ENCODE measurements around the gene PTPRN2. TPM values are rescaled to one million over a fixed set of nuclear protein-coding genes. Genes with fewer than 3 reads are reported as not detected.

PTPRN2 gene
- total RNA-seq, 2 experiments from 2014 or later, result 0.70 TPM; not detected in 1

- no peak for DNase-seq (ENCODE audit: low spot score)
- no peak overlapping the region for H3K4me3 ChIP-seq (ENCODE audit: low read depth, low read length, poor library complexity, severe bottlenecking)
- H3K36me3 ChIP-seq (ENCODE audit: insufficient read depth, low read length), result no peaks in the 10 kb centered on the region
- intact Hi-C loops (cut with micrococcal nuclease; ENCODE audit: unreplicated experiment), result no loop called here
- BruUV-seq (replicated peaks), result no TSS peak
- H4K20me1 ChIP-seq (ENCODE audit: insufficient read depth, low read length), result no peaks in the 10 kb centered on the region
- ChIA-PET POLR2A (no interaction called here), CTCF (ENCODE audit: unreplicated experiment) (no interaction called here)
- H3K9me2 ChIP-seq (ENCODE audit: insufficient read depth, low read length), result no peaks in the 10 kb centered on the region
- H3K9me3 ChIP-seq (ENCODE audit: low read length), result no peaks in the 10 kb centered on the region
- no peak overlapping the region for H3K27ac ChIP-seq (ENCODE audit: low read depth, low read length, poor library complexity, severe bottlenecking)
- no peak overlapping the region for H2AFZ ChIP-seq (ENCODE audit: low read length)
- TF ChIP-seq CTCF (conservative IDR thresholded peaks at IDR 0.05; ENCODE audit: low read length) (no peak), EZH2phosphoT487 (IDR thresholded peaks at IDR 0.05; ENCODE audit: borderline replicate concordance, low read depth, low read length) (no peak)
- H3K79me2 ChIP-seq (ENCODE audit: insufficient read depth, low read depth, low read length), result no peaks in the 10 kb centered on the region
- H3K4me2 ChIP-seq (ENCODE audit: low read length), result no peak overlapping the region
- H3K4me1 ChIP-seq (ENCODE audit: insufficient read depth, low read length, poor library complexity, severe bottlenecking), result no peaks in the 10 kb centered on the region
These were observed 736.9 kb downstream of the PTPRN2 start for GRCh38 chr7:157850481-157851444.

GRCh38 chr7:157849726-157850125, 737.9 kb downstream of the PTPRN2 start:
- CTCF ChIA-PET (ENCODE audit: unreplicated experiment), result no interaction called here
- H3K4me3 ChIP-seq (ENCODE audit: low read depth, low read length, poor library complexity, severe bottlenecking), result no peak overlapping the region
- no peaks in the 10 kb centered on the region for H3K79me2 ChIP-seq (ENCODE audit: insufficient read depth, low read depth, low read length)
- H4K20me1 ChIP-seq (ENCODE audit: insufficient read depth, low read length), result no peaks in the 10 kb centered on the region
- intact Hi-C loops (cut with micrococcal nuclease; ENCODE audit: unreplicated experiment), result no loop called here
- H3K27ac ChIP-seq (ENCODE audit: low read depth, low read length, poor library complexity, severe bottlenecking), result no peak overlapping the region
- no peaks in the 10 kb centered on the region for H3K9me3 ChIP-seq (ENCODE audit: low read length)
- H3K9me2 ChIP-seq (ENCODE audit: insufficient read depth, low read length), result no peaks in the 10 kb centered on the region
- no peak overlapping the region for H3K4me2 ChIP-seq (ENCODE audit: low read length)
- H3K36me3 ChIP-seq (ENCODE audit: insufficient read depth, low read length), result no peaks in the 10 kb centered on the region
- POLR2A ChIA-PET, result no interaction called here
- no peaks in the 10 kb centered on the region for H3K4me1 ChIP-seq (ENCODE audit: insufficient read depth, low read length, poor library complexity, severe bottlenecking)
- DNase-seq (ENCODE audit: low spot score), result no peak
- H2AFZ ChIP-seq (ENCODE audit: low read length), result no peak overlapping the region
- no TSS peak for BruUV-seq (replicated peaks)
- TF ChIP-seq CTCF (conservative IDR thresholded peaks at IDR 0.05; ENCODE audit: low read length) (no peak), EZH2phosphoT487 (IDR thresholded peaks at IDR 0.05; ENCODE audit: borderline replicate concordance, low read depth, low read length) (no peak)

GRCh38 chr7:157849341-157849596, 738.4 kb downstream of the PTPRN2 start:
- no peak for DNase-seq (ENCODE audit: low spot score)
- intact Hi-C loops (cut with micrococcal nuclease; ENCODE audit: unreplicated experiment), result no loop called here
- Histone ChIP-seq H3K9me2 (ENCODE audit: insufficient read depth, low read length) (no peaks in the 10 kb centered on the region), H3K4me3 (ENCODE audit: low read depth, low read length, poor library complexity, severe bottlenecking) (no peak overlapping the region), H4K20me1 (ENCODE audit: insufficient read depth, low read length) (no peaks in the 10 kb centered on the region), H3K27ac (ENCODE audit: low read depth, low read length, poor library complexity, severe bottlenecking) (no peak overlapping the region), H3K36me3 (ENCODE audit: insufficient read depth, low read length) (no peaks in the 10 kb centered on the region), H3K4me1 (ENCODE audit: insufficient read depth, low read length, poor library complexity, severe bottlenecking) (no peaks in the 10 kb centered on the region), H3K4me2 (ENCODE audit: low read length) (no peak overlapping the region), H3K9me3 (ENCODE audit: low read length) (no peaks in the 10 kb centered on the region), H2AFZ (ENCODE audit: low read length) (no peak overlapping the region), H3K79me2 (ENCODE audit: insufficient read depth, low read depth, low read length) (no peaks in the 10 kb centered on the region)
- TF ChIP-seq EZH2phosphoT487 (IDR thresholded peaks at IDR 0.05; ENCODE audit: borderline replicate concordance, low read depth, low read length), result no peak
- no peak for TF ChIP-seq CTCF (conservative IDR thresholded peaks at IDR 0.05; ENCODE audit: low read length)
- POLR2A ChIA-PET, result no interaction called here
- CTCF ChIA-PET (ENCODE audit: unreplicated experiment), result no interaction called here
- BruUV-seq (replicated peaks), result no TSS peak

Data from OCI-LY7 (cell line).